ENCODE measurements around the gene NPAS1. TPM values are rescaled to one million over a fixed set of nuclear protein-coding genes. Genes with fewer than 3 reads are reported as not detected.

Gene NPAS1
- total RNA-seq, 2 experiments from 2014 or later, result 3.4 to 8.4 TPM

- no peaks in the 10 kb centered on the region for H3K79me2 ChIP-seq (ENCODE audit: insufficient read depth, low read depth, low read length)
- ChIA-PET POLR2A (no interaction called here), CTCF (ENCODE audit: unreplicated experiment) (no interaction called here)
- no peak overlapping the region for H3K27ac ChIP-seq (ENCODE audit: low read depth, low read length, poor library complexity, severe bottlenecking)
- no peaks in the 10 kb centered on the region for H3K9me3 ChIP-seq (ENCODE audit: low read length)
- no TSS peak for BruUV-seq (replicated peaks)
- H4K20me1 ChIP-seq (ENCODE audit: insufficient read depth, low read length), result no peaks in the 10 kb centered on the region
- H3K4me1 ChIP-seq (ENCODE audit: insufficient read depth, low read length, poor library complexity, severe bottlenecking), result no peaks in the 10 kb centered on the region
- TF ChIP-seq EZH2phosphoT487 (IDR thresholded peaks at IDR 0.05; ENCODE audit: borderline replicate concordance, low read depth, low read length) (no peak), CTCF (conservative IDR thresholded peaks at IDR 0.05; ENCODE audit: low read length) (no peak)
- H3K4me3 ChIP-seq (ENCODE audit: low read depth, low read length, poor library complexity, severe bottlenecking), result no peak overlapping the region
- no peak overlapping the region for H3K4me2 ChIP-seq (ENCODE audit: low read length)
- DNase-seq (ENCODE audit: low spot score), result no peak
- intact Hi-C loops (cut with micrococcal nuclease; ENCODE audit: unreplicated experiment), result no loop called here
- H3K36me3 ChIP-seq (ENCODE audit: insufficient read depth, low read length), result no peaks in the 10 kb centered on the region
- no peak overlapping the region for H2AFZ ChIP-seq (ENCODE audit: low read length)
- H3K9me2 ChIP-seq (ENCODE audit: insufficient read depth, low read length), result no peaks in the 10 kb centered on the region
These were observed 2.0 kb downstream of the NPAS1 start for GRCh38 chr19:47021536-47022139.

DNA sequence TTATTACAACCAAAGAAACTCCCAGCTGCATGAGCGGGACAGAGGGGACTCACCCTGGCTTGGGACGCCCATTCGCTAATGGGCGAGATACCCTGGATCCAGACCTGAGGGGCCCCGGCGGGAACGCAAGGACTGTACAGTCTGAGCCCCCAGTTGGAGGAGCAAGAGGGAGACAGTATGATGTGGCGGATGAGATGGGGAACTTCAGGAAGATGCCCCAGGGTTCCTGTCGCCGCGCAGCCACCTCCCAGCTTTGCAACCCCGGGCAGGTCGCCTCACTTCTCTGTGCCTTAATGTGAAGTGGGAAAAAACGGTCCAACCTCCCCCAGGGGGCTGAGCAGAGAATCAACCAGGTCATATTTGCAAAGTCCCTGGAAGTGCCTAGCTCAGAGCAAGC lies 2.5 kb downstream of the NPAS1 start:
- Histone ChIP-seq H4K20me1 (ENCODE audit: insufficient read depth, low read length) (no peaks in the 10 kb centered on the region), H3K9me3 (ENCODE audit: low read length) (no peaks in the 10 kb centered on the region), H2AFZ (ENCODE audit: low read length) (no peak overlapping the region), H3K36me3 (ENCODE audit: insufficient read depth, low read length) (no peaks in the 10 kb centered on the region), H3K27ac (ENCODE audit: low read depth, low read length, poor library complexity, severe bottlenecking) (no peak overlapping the region), H3K4me1 (ENCODE audit: insufficient read depth, low read length, poor library complexity, severe bottlenecking) (no peaks in the 10 kb centered on the region), H3K79me2 (ENCODE audit: insufficient read depth, low read depth, low read length) (no peaks in the 10 kb centered on the region), H3K4me3 (ENCODE audit: low read depth, low read length, poor library complexity, severe bottlenecking) (no peak overlapping the region), H3K9me2 (ENCODE audit: insufficient read depth, low read length) (no peaks in the 10 kb centered on the region), H3K4me2 (ENCODE audit: low read length) (no peak overlapping the region)
- BruUV-seq (replicated peaks), result no TSS peak
- POLR2A ChIA-PET, result no interaction called here
- no peak for DNase-seq (ENCODE audit: low spot score)
- CTCF ChIA-PET (ENCODE audit: unreplicated experiment), result interaction anchor here (0.6 kb wide), 1 partner anchor 9 kb away, joined by 3 read pairs; no protein-coding TSS in a partner anchor
- intact Hi-C loops (cut with micrococcal nuclease; ENCODE audit: unreplicated experiment), result no loop called here
- TF ChIP-seq EZH2phosphoT487 (IDR thresholded peaks at IDR 0.05; ENCODE audit: borderline replicate concordance, low read depth, low read length) (peak; percentile 80; the same call in 1 of the 2 replicates), CTCF (conservative IDR thresholded peaks at IDR 0.05; ENCODE audit: low read length) (no peak)

Measured in OCI-LY7 (cell line).